AG04449 (cell line): Measurements from ENCODE around the gene ZNF367.

ENCODE experiments used
- CTCF ChIA-PET: fragments of 350-600 bp; formaldehyde crosslinking; extraction: SDS; loops from one replicate; lab custom pipeline; 2021; ENCODE audit warnings: antibody characterized with exemption; lab: Yijun Ruan, JAX
- POLR2A ChIA-PET: fragments of 400-600, 350-600 bp; formaldehyde crosslinking; extraction: SDS; loops from one replicate; lab custom pipeline; 2020; ENCODE audit warnings: antibody characterized with exemption, inconsistent platforms; lab: Yijun Ruan, JAX
- DNase-seq: peaks from one replicate; pipeline ENCODE4 v3.0.0-alpha.2; 2010; ENCODE audit warnings: low read depth, low spot score
- H3K4me3 ChIP-seq: 2 replicates; pipeline ENCODE4 v1.5.1; 2011; ENCODE audit warnings: low read depth, mild to moderate bottlenecking, control low read depth, low read length
- CTCF ChIP-seq: IDR thresholded peaks from one replicate; pipeline ENCODE4 v1.5.1; 2011; ENCODE audit warnings: mild to moderate bottlenecking, moderate library complexity, low read length, control low read depth, inconsistent platforms; ENCODE audit not compliant: insufficient read depth; ENCODE audit errors: missing control alignments

The ZNF367 gene

GRCh38 chr9:96442491-96442890 lies 24.3 kb upstream of the ZNF367 start:
- no peak overlapping the region for H3K4me3 ChIP-seq
- ChIA-PET CTCF (interaction anchor here (1.0 to 1.2 kb wide), 3 partner anchors 10 to 213 kb away, joined by 3 to 5 read pairs (median 3); partner anchors contain the start of gene PRXL2C), POLR2A (no interaction called here)
- TF ChIP-seq CTCF, result no peak
- DNase-seq, result no peak

- DNase-seq, result no peak
- POLR2A ChIA-PET, result no interaction called here
- CTCF ChIA-PET, result interaction anchor here (1.0 to 1.2 kb wide), 3 partner anchors 10 to 214 kb away, joined by 3 to 5 read pairs (median 3); partner anchors contain the start of gene PRXL2C
- no peak overlapping the region for H3K4me3 ChIP-seq
- TF ChIP-seq CTCF, result peak; percentile 10
These were observed 23.8 kb upstream of the ZNF367 start for GRCh38 chr9:96441798-96442445.

GRCh38 chr9:96440671-96441199 lies 22.6 kb upstream of the ZNF367 start:
- ChIA-PET POLR2A (no interaction called here), CTCF (interaction anchor here (1.3 kb wide), 1 partner anchor 9 kb away, joined by 3 read pairs; the partner anchor contains the start of gene HABP4)
- no peak overlapping the region for H3K4me3 ChIP-seq
- no peak for TF ChIP-seq CTCF
- DNase-seq, result no peak

- POLR2A ChIA-PET, result no interaction called here
- no peak for TF ChIP-seq CTCF
- CTCF ChIA-PET, result interaction anchor here (1.7 kb wide), 1 partner anchor 12 kb away, joined by 4 read pairs; the partner anchor contains the start of gene HABP4
These were observed 19.3 kb upstream of the ZNF367 start for GRCh38 chr9:96437454-96437853.

GRCh38 chr9:96436456-96437126 lies 18.4 kb upstream of the ZNF367 start:
- ChIA-PET CTCF (no interaction called here), POLR2A (interaction anchor here (1.3 kb wide), 1 partner anchor 17 kb away, joined by 3 read pairs; no protein-coding TSS in a partner anchor)
- TF ChIP-seq CTCF, result no peak
- no peak for DNase-seq
- no peak overlapping the region for H3K4me3 ChIP-seq

More at GRCh38 chr9:96437454-96437853, 19.3 kb upstream of the ZNF367 start:
- no peak overlapping the region for H3K4me3 ChIP-seq
- DNase-seq, result no peak

GRCh38 chr9:96436063-96436455 lies 17.9 kb upstream of the ZNF367 start:
- TF ChIP-seq CTCF, result no peak
- H3K4me3 ChIP-seq, result no peak overlapping the region
- ChIA-PET CTCF (no interaction called here), POLR2A (interaction anchor here (1.3 kb wide), 1 partner anchor 17 kb away, joined by 3 read pairs; no protein-coding TSS in a partner anchor)
- DNase-seq, result no peak
